Neuronal stem cell (in vitro differentiated cells): ENCODE results near the gene MAD1L1.

Source experiments
- DNase-seq: peaks from one replicate; pipeline ENCODE4 v3.0.0-alpha.2; 2013; ENCODE audit warnings: low spot score
- H2AFZ ChIP-seq: one replicate; pipeline ENCODE4 v1.6.1; 2013; ENCODE audit warnings: mild to moderate bottlenecking, low read length, inconsistent platforms
- H2AK5ac ChIP-seq: 2 replicates; pipeline ENCODE4 v1.6.1; 2013; ENCODE audit warnings: low read depth, mild to moderate bottlenecking, inconsistent platforms, low read length, moderate library complexity, mixed read lengths
- H2BK120ac ChIP-seq: 2 replicates; pipeline ENCODE4 v1.6.1; 2013; ENCODE audit warnings: low read depth, mild to moderate bottlenecking, inconsistent platforms, low read length, moderate library complexity, mixed read lengths
- H2BK12ac ChIP-seq: one replicate; pipeline ENCODE4 v1.6.1; 2013; ENCODE audit warnings: low read length, inconsistent platforms
- H2BK15ac ChIP-seq: 2 replicates; pipeline ENCODE4 v1.6.1; 2013; ENCODE audit warnings: mild to moderate bottlenecking, low read length, inconsistent platforms, mixed read lengths
- H2BK5ac ChIP-seq: one replicate; pipeline ENCODE4 v1.6.1; 2013; ENCODE audit warnings: inconsistent platforms, mild to moderate bottlenecking, low read length, moderate library complexity
- H3K14ac ChIP-seq: one replicate; pipeline ENCODE4 v1.6.1; 2013; ENCODE audit warnings: low read length, inconsistent platforms
- H3K18ac ChIP-seq: 2 replicates; pipeline ENCODE4 v1.6.1; 2013; ENCODE audit warnings: low read length, inconsistent platforms
- H3K23ac ChIP-seq: 2 replicates; pipeline ENCODE4 v1.6.1; 2013; ENCODE audit warnings: low read depth, mild to moderate bottlenecking, mixed read lengths, low read length, inconsistent platforms; ENCODE audit not compliant: poor library complexity
- H3K27ac ChIP-seq: replicated peaks from 3 replicates; pipeline ENCODE4 v1.5.1; 2013; ENCODE audit warnings: low read length, inconsistent platforms
- H3K27me3 ChIP-seq, 3 experiments: 2 replicates each; pipeline ENCODE4 v1.6.1; 2013; ENCODE audit warnings: low read length in 3 of 3, mild to moderate bottlenecking in 2 of 3, inconsistent platforms in 1 of 3, low read depth in 1 of 3, mixed read lengths in 1 of 3, moderate library complexity in 1 of 3; ENCODE audit not compliant: control insufficient read depth in 3 of 3, insufficient read depth in 3 of 3
- H3K36me3 ChIP-seq, 2 donors: replicated peaks in 1 of 2; 2 replicates each; pipeline ENCODE4 v1.6.1; 2013; ENCODE audit warnings: low read length in 2 of 2; ENCODE audit not compliant: control insufficient read depth in 2 of 2, insufficient read depth in 2 of 2
- H3K4ac ChIP-seq: 2 replicates; pipeline ENCODE4 v1.6.1; 2013; ENCODE audit warnings: inconsistent platforms, mild to moderate bottlenecking, low read length, moderate library complexity
- H3K4me1 ChIP-seq, 2 donors: 1 replicate in 1 of 2; 2 replicates in 1 of 2; pipeline ENCODE4 v1.6.1; 2013; ENCODE audit warnings: low read length in 2 of 2, low read depth in 1 of 2; ENCODE audit not compliant: control insufficient read depth in 2 of 2, insufficient read depth in 1 of 2
- H3K4me2 ChIP-seq: one replicate; pipeline ENCODE4 v1.6.1; 2013; ENCODE audit warnings: mild to moderate bottlenecking, low read length, inconsistent platforms; ENCODE audit not compliant: insufficient read depth, poor library complexity, severe bottlenecking
- H3K4me3 ChIP-seq, 2 donors: 2 replicates each; pipeline ENCODE4 v1.5.1; 2013; ENCODE audit warnings: low read length in 2 of 2, mild to moderate bottlenecking in 2 of 2, inconsistent platforms in 1 of 2, moderate library complexity in 1 of 2
- H3K79me1 ChIP-seq: one replicate; pipeline ENCODE4 v1.6.1; 2013; ENCODE audit warnings: low read depth, mild to moderate bottlenecking, inconsistent platforms, low read length, moderate library complexity
- H3K9ac ChIP-seq: one replicate; pipeline ENCODE4 v1.6.1; 2013; ENCODE audit warnings: mild to moderate bottlenecking, low read depth, low read length, inconsistent platforms; ENCODE audit not compliant: poor library complexity
- H3K9me3 ChIP-seq, 2 donors: replicated peaks in 1 of 2; 2 replicates each; pipeline versions ENCODE3 to v1.6.1; 2013; ENCODE audit warnings: low read length in 2 of 2, mild to moderate bottlenecking in 2 of 2, inconsistent platforms in 1 of 2, low read depth in 1 of 2, mixed read lengths in 1 of 2, moderate library complexity in 1 of 2; ENCODE audit not compliant: control insufficient read depth in 2 of 2, insufficient read depth in 1 of 2
- H4K8ac ChIP-seq: one replicate; pipeline ENCODE4 v1.6.1; 2013; ENCODE audit warnings: low read depth, mild to moderate bottlenecking, inconsistent platforms, low read length, moderate library complexity
- H4K91ac ChIP-seq: one replicate; pipeline ENCODE4 v1.6.1; 2013; ENCODE audit warnings: low read length, low read depth, mild to moderate bottlenecking, inconsistent platforms; ENCODE audit not compliant: poor library complexity
- WGBS, 2 donors: extraction: QIAGEN DNeasy Blood & Tissue Kit; methylation state at CpG; one replicate each; pipeline ENCODE4 v1.1.7; 2013; ENCODE audit warnings: missing lambda C conversion rate in 2 of 2, mixed read lengths in 1 of 2; ENCODE audit not compliant: insufficient read length in 2 of 2, insufficient replicate concordance in 1 of 2; ENCODE audit errors: extremely low coverage in 2 of 2; 5-methylcytosine and 5-hydroxymethylcytosine counted together

MAD1L1 gene

GRCh38 chr7:2154831-2155230 lies 77.9 kb downstream of the MAD1L1 start:
- Histone ChIP-seq H4K91ac (no peak overlapping the region), H3K4me3 (no peak overlapping the region), H2BK120ac (no peak overlapping the region), H3K9ac (no peak overlapping the region), H2BK5ac (no peak overlapping the region), H3K14ac (no peak overlapping the region), H2BK12ac (no peak overlapping the region), H3K18ac (peak overlapping the region; percentile 59), H2BK15ac (no peak overlapping the region), H3K23ac (no peak overlapping the region), H3K4ac (no peak overlapping the region), H2AK5ac (no peak overlapping the region), H3K27me3 (no peaks in the 10 kb centered on the region), H3K4me2 (no peak overlapping the region), H3K9me3 (no peaks in the 10 kb centered on the region), H3K36me3 (peaks cover 4 to 10% of the 10 kb centered on the region in 2 donors), H3K27ac (no peak overlapping the region), H3K79me1 (peaks cover 7% of the 10 kb centered on the region), H2AFZ (no peak overlapping the region), H3K4me1 (peaks cover 14 to 18% of the 10 kb centered on the region in 2 donors), H4K8ac (no peak overlapping the region)
- no peak for DNase-seq
- WGBS, 2 donors, result no CpG with 5 or more reads among the region's 17 CpGs

GRCh38 chr7:2154121-2154520 lies 78.6 kb downstream of the MAD1L1 start:
- no peak for DNase-seq
- Histone ChIP-seq H2BK120ac (no peak overlapping the region), H3K14ac (no peak overlapping the region), H3K4me2 (no peak overlapping the region), H3K4me3 (no peak overlapping the region), H4K91ac (no peak overlapping the region), H3K27ac (no peak overlapping the region), H3K9ac (no peak overlapping the region), H3K4ac (no peak overlapping the region), H2BK15ac (no peak overlapping the region), H3K23ac (no peak overlapping the region), H2BK5ac (no peak overlapping the region), H2AK5ac (no peak overlapping the region), H3K36me3 (peaks cover 4 to 14% of the 10 kb centered on the region in 2 donors), H3K79me1 (peaks cover 7% of the 10 kb centered on the region), H3K18ac (no peak overlapping the region), H3K27me3 (no peaks in the 10 kb centered on the region), H4K8ac (no peak overlapping the region), H3K9me3 (no peaks in the 10 kb centered on the region), H2BK12ac (no peak overlapping the region), H2AFZ (no peak overlapping the region), H3K4me1 (peaks cover 13 to 14% of the 10 kb centered on the region in 2 donors)
- no CpG with 5 or more reads among the region's 6 CpGs for WGBS, 2 donors

GRCh38 chr7:2152646-2153045 lies 80.1 kb downstream of the MAD1L1 start:
- Histone ChIP-seq H3K23ac (no peak overlapping the region), H3K36me3 (peaks cover 7 to 28% of the 10 kb centered on the region in 2 donors), H4K91ac (no peak overlapping the region), H4K8ac (no peak overlapping the region), H2BK12ac (no peak overlapping the region), H2BK120ac (no peak overlapping the region), H3K9me3 (no peaks in the 10 kb centered on the region), H2BK5ac (no peak overlapping the region), H3K27ac (no peak overlapping the region), H2AFZ (no peak overlapping the region), H3K4ac (no peak overlapping the region), H3K9ac (no peak overlapping the region), H3K4me2 (no peak overlapping the region), H3K79me1 (peaks cover 5% of the 10 kb centered on the region), H3K4me1 (peaks cover 1 to 2% of the 10 kb centered on the region in 2 donors), H3K4me3 (no peak overlapping the region), H3K18ac (no peak overlapping the region), H3K14ac (peak overlapping the region; percentile 78), H3K27me3 (no peaks in the 10 kb centered on the region), H2AK5ac (no peak overlapping the region), H2BK15ac (no peak overlapping the region)
- no peak for DNase-seq
- WGBS, 2 donors, result no CpG with 5 or more reads among the region's 9 CpGs

- no peaks in the 10 kb centered on the region for H3K27me3 ChIP-seq
- no peak overlapping the region for H2BK12ac ChIP-seq
- H2BK15ac ChIP-seq, result no peak overlapping the region
- no peak overlapping the region for H2AK5ac ChIP-seq
- H3K23ac ChIP-seq, result no peak overlapping the region
- H3K14ac ChIP-seq, result no peak overlapping the region
- no peak overlapping the region for H3K9ac ChIP-seq
- H2BK5ac ChIP-seq, result no peak overlapping the region
- H3K79me1 ChIP-seq, result peaks cover 5% of the 10 kb centered on the region
- no peak overlapping the region for H2BK120ac ChIP-seq
- H3K36me3 ChIP-seq, result peaks cover 9 to 34% of the 10 kb centered on the region in 2 donors
- no peak overlapping the region for H2AFZ ChIP-seq
- H4K8ac ChIP-seq, result no peak overlapping the region
- H4K91ac ChIP-seq, result no peak overlapping the region
- no peak overlapping the region for H3K4ac ChIP-seq
- H3K4me1 ChIP-seq, result peaks cover 0 to 2% of the 10 kb centered on the region in 2 donors
- no peaks in the 10 kb centered on the region for H3K9me3 ChIP-seq
- no peak for DNase-seq
- peak overlapping the region; percentile 60 for H3K18ac ChIP-seq
- WGBS, 2 donors, result no CpG with 5 or more reads among the region's 24 CpGs
- H3K4me3 ChIP-seq, result no peak overlapping the region
- no peak overlapping the region for H3K4me2 ChIP-seq
- no peak overlapping the region for H3K27ac ChIP-seq
These were observed 80.7 kb downstream of the MAD1L1 start for GRCh38 chr7:2151801-2152612.
